ENCODE results near the gene LSR.
"Not testable (repeated sequence)": the region's sequence is repeated elsewhere in the genome, so short reads cannot be mapped to it uniquely, and the experiment has no call there.

LSR gene

DNA sequence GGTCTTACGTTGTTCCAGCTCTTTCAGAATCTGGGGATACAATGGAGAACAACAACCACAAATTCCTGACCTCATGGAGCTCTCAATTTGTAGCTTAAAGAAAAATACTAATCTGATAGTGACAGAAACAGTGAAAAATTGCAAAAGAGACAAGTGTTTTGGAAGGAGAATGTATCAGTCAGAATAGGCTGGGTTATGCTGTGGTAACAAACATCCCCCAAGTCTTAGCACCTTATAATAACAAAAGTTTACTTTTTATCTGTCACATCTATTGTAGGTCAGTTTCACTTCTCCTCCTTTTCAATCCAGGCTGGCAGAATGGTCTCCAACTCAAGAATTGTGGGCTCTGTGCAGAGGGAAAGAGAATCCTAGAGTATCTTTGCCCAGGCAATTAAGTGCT, 29.8 kb upstream of the LSR start:
- WGBS (ENCODE audit: insufficient coverage, insufficient read length), result no CpG with 5 or more reads among the region's 1 CpG
- Histone ChIP-seq H3K9me3 (ENCODE audit: control insufficient read depth, insufficient read depth, low read length) (no peaks in the 10 kb centered on the region), H3K27ac (ENCODE audit: low read length) (no peak overlapping the region), H3K36me3 (ENCODE audit: control insufficient read depth, insufficient read depth, low read length) (no peaks in the 10 kb centered on the region), H3K4me3 (ENCODE audit: low read length) (no peak overlapping the region), H3K27me3 (ENCODE audit: control insufficient read depth, insufficient read depth, low read length) (no peaks in the 10 kb centered on the region), H3K4me1 (ENCODE audit: control insufficient read depth, insufficient read depth, low read length) (no peaks in the 10 kb centered on the region)
- no peak for DNase-seq (ENCODE audit: low read depth, low spot score)

GRCh38 chr19:35220315-35220921, 28.4 kb upstream of the LSR start:
- no peaks in the 10 kb centered on the region for H3K9me3 ChIP-seq (ENCODE audit: control insufficient read depth, insufficient read depth, low read length)
- H3K27ac ChIP-seq (ENCODE audit: low read length), result no peak overlapping the region
- peaks cover 2% of the 10 kb centered on the region; the same call in 1 of the 2 replicates for H3K4me1 ChIP-seq (ENCODE audit: control insufficient read depth, insufficient read depth, low read length)
- no peak overlapping the region for H3K4me3 ChIP-seq (ENCODE audit: low read length)
- WGBS (ENCODE audit: insufficient coverage, insufficient read length), result no CpG with 5 or more reads among the region's 3 CpGs
- H3K27me3 ChIP-seq (ENCODE audit: control insufficient read depth, insufficient read depth, low read length), result no peaks in the 10 kb centered on the region
- no peaks in the 10 kb centered on the region for H3K36me3 ChIP-seq (ENCODE audit: control insufficient read depth, insufficient read depth, low read length)
- no peak for DNase-seq (ENCODE audit: low read depth, low spot score)

DNA sequence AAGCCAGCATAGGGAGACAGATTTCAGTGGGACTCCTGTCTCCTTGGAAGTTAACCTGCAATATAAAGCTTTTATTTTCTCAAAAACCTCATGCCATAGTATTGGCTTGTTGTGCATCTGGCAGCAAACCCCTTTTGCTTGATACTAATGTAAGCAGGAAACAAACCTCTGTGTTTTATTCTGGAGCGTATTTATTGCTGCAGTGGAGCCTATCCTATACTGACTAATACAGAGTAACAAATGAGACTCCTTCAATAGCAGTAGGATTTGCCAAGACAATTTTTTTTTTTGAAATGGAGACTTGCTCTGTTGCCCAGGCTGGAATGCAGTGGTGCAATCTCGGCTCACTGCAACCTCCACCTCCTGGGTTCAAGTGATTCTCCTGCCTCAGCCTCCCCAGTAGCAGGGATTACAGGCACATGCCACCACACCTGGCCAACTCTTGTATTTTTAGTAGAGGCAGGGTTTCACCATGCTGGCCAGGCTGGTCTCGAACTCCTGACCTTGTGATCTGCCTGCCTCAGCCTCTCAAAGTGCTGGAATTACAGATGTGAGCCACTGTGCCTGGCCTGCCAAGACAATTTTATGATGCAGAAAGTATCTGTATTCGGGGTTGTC, 27.7 kb upstream of the LSR start:
- H3K36me3 ChIP-seq (ENCODE audit: control insufficient read depth, insufficient read depth, low read length); H3K9me3 ChIP-seq (ENCODE audit: control insufficient read depth, insufficient read depth, low read length); H3K4me1 ChIP-seq (ENCODE audit: control insufficient read depth, insufficient read depth, low read length); H3K27ac ChIP-seq (ENCODE audit: low read length); H3K4me3 ChIP-seq (ENCODE audit: low read length); H3K27me3 ChIP-seq (ENCODE audit: control insufficient read depth, insufficient read depth, low read length); DNase-seq (ENCODE audit: low read depth, low spot score): not testable (repeated sequence)
- no CpG with 5 or more reads among the region's 4 CpGs for WGBS (ENCODE audit: insufficient coverage, insufficient read length)

DNA sequence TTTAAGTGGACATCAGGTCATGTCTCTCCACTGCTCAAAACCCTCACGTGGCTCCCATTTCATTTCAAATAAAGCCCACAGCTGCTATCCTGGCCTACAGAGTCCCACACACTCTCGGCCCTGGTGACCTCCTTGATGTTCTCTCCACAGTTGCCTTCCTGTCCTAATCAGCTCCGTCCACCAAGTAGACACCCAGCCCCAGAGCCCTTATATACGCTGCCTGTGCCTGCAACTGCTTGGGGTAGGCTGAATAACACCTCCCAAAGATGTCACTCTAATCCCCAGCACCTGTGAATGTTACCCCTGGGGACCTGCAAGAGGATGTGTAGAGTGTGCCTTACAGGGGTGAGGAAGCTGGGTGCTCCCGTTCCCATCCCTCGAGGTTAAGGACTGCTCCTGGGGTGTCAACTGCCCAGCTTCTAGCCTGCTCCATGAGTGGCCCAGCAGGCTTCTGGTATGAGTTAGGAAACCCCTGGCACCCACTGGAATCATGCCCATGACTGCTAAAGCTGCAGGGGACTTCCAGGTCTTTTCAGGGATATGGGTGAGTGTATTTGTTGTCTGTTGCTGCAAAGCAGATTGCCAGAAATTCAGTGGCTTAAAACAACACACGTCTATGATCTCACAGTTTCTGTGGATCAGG, 26.3 kb upstream of the LSR start:
- H3K4me3 ChIP-seq (ENCODE audit: low read length), result no peak overlapping the region
- H3K27me3 ChIP-seq (ENCODE audit: control insufficient read depth, insufficient read depth, low read length), result no peaks in the 10 kb centered on the region
- DNase-seq (ENCODE audit: low read depth, low spot score), result no peak
- no CpG with 5 or more reads among the region's 7 CpGs for WGBS (ENCODE audit: insufficient coverage, insufficient read length)
- peaks cover 2% of the 10 kb centered on the region; the same call in 1 of the 2 replicates for H3K4me1 ChIP-seq (ENCODE audit: control insufficient read depth, insufficient read depth, low read length)
- H3K36me3 ChIP-seq (ENCODE audit: control insufficient read depth, insufficient read depth, low read length), result no peaks in the 10 kb centered on the region
- H3K9me3 ChIP-seq (ENCODE audit: control insufficient read depth, insufficient read depth, low read length), result no peaks in the 10 kb centered on the region
- H3K27ac ChIP-seq (ENCODE audit: low read length), result no peak overlapping the region

DNA sequence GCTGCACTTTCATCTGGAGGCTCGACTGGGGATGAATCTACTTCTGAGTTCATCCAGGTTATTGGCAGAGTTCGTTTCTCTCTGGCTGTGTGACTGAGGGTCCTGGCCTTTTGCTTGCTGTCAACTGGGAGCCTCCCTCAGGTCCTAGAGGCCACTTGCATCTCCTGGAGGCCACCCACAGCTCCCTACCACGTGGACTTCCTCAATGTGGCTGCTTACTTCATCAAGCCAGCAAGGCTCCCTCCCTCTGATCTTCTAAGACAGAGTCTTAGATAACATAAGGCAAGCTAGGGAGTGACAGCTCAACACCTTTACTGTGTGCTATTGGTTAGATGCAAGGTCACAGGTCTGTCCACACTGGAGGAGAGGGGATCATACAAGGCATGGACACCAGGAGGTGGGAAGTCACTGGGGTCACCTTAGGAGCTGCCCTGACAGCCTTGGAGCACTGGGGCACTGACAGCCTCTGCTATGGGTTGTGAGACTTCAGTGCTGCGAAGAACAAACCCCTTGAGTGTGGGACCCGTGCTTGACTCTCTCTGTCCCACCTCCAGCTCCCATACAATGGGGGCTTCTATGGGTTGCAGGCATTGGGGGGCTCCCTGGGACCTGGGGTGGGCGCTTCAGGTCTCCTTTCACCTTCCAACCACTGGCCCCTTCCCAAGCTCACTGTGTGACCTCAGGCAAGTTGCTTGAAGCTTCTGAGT, 25.6 kb upstream of the LSR start:
- Histone ChIP-seq H3K27me3 (ENCODE audit: control insufficient read depth, insufficient read depth, low read length) (no peaks in the 10 kb centered on the region), H3K27ac (ENCODE audit: low read length) (no peak overlapping the region), H3K4me3 (ENCODE audit: low read length) (no peak overlapping the region), H3K9me3 (ENCODE audit: control insufficient read depth, insufficient read depth, low read length) (no peaks in the 10 kb centered on the region), H3K4me1 (ENCODE audit: control insufficient read depth, insufficient read depth, low read length) (peaks cover 2% of the 10 kb centered on the region; the same call in 1 of the 2 replicates), H3K36me3 (ENCODE audit: control insufficient read depth, insufficient read depth, low read length) (no peaks in the 10 kb centered on the region)
- no peak for DNase-seq (ENCODE audit: low read depth, low spot score)
- no CpG with 5 or more reads among the region's 6 CpGs for WGBS (ENCODE audit: insufficient coverage, insufficient read length)

DNA sequence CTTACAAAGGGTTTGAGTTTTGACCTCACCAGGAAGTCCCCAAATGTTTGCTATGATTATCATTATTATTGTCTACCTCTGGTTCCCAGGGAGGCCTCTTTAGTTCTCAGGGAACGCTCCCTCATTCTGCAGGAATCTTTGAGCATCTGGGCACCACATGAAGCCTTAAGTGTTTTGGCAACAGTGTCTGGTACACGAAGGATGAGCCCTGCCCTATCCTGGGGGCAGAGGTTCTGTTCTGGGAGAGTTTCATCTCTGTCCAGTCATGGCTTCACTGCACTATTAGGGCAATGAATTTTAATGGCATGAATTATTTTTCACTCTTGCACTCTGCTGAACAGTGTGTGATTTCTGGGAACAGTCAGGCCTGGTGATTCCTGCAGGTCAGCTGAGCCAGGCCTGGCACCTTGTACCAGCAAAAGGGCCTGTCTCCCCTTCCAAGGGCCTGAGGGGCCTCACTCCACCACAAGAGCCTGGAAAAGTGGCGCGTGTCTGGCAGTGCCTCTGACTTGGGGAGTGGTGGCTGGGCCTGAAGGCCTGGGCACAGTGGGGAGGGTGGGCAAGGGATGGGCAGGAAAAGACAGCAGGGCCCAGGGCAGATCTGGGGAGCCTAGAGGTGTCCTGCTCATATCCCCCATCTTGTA, 24.8 kb upstream of the LSR start:
- Histone ChIP-seq H3K36me3 (ENCODE audit: control insufficient read depth, insufficient read depth, low read length) (no peaks in the 10 kb centered on the region), H3K4me3 (ENCODE audit: low read length) (no peak overlapping the region), H3K9me3 (ENCODE audit: control insufficient read depth, insufficient read depth, low read length) (no peaks in the 10 kb centered on the region), H3K4me1 (ENCODE audit: control insufficient read depth, insufficient read depth, low read length) (peaks cover 2% of the 10 kb centered on the region; the same call in 1 of the 2 replicates), H3K27me3 (ENCODE audit: control insufficient read depth, insufficient read depth, low read length) (no peaks in the 10 kb centered on the region), H3K27ac (ENCODE audit: low read length) (no peak overlapping the region)
- no CpG with 5 or more reads among the region's 4 CpGs for WGBS (ENCODE audit: insufficient coverage, insufficient read length)
- no peak for DNase-seq (ENCODE audit: low read depth, low spot score)

GRCh38 chr19:35224681-35225571, 23.9 kb upstream of the LSR start:
- H3K27ac ChIP-seq (ENCODE audit: low read length), result no peak overlapping the region
- no peak overlapping the region for H3K4me3 ChIP-seq (ENCODE audit: low read length)
- no peaks in the 10 kb centered on the region for H3K27me3 ChIP-seq (ENCODE audit: control insufficient read depth, insufficient read depth, low read length)
- no peaks in the 10 kb centered on the region for H3K36me3 ChIP-seq (ENCODE audit: control insufficient read depth, insufficient read depth, low read length)
- H3K4me1 ChIP-seq (ENCODE audit: control insufficient read depth, insufficient read depth, low read length), result peaks cover 2% of the 10 kb centered on the region; the same call in 1 of the 2 replicates
- DNase-seq (ENCODE audit: low read depth, low spot score), result no peak
- no CpG with 5 or more reads among the region's 41 CpGs for WGBS (ENCODE audit: insufficient coverage, insufficient read length)
- H3K9me3 ChIP-seq (ENCODE audit: control insufficient read depth, insufficient read depth, low read length), result no peaks in the 10 kb centered on the region

GRCh38 chr19:35225951-35226350, 22.9 kb upstream of the LSR start:
- Histone ChIP-seq H3K4me1 (ENCODE audit: control insufficient read depth, insufficient read depth, low read length) (peaks cover 2% of the 10 kb centered on the region; the same call in 1 of the 2 replicates), H3K27ac (ENCODE audit: low read length) (no peak overlapping the region), H3K4me3 (ENCODE audit: low read length) (no peak overlapping the region), H3K27me3 (ENCODE audit: control insufficient read depth, insufficient read depth, low read length) (no peaks in the 10 kb centered on the region), H3K9me3 (ENCODE audit: control insufficient read depth, insufficient read depth, low read length) (no peaks in the 10 kb centered on the region), H3K36me3 (ENCODE audit: control insufficient read depth, insufficient read depth, low read length) (no peaks in the 10 kb centered on the region)
- no peak for DNase-seq (ENCODE audit: low read depth, low spot score)
- no CpG with 5 or more reads among the region's 6 CpGs for WGBS (ENCODE audit: insufficient coverage, insufficient read length)

DNA sequence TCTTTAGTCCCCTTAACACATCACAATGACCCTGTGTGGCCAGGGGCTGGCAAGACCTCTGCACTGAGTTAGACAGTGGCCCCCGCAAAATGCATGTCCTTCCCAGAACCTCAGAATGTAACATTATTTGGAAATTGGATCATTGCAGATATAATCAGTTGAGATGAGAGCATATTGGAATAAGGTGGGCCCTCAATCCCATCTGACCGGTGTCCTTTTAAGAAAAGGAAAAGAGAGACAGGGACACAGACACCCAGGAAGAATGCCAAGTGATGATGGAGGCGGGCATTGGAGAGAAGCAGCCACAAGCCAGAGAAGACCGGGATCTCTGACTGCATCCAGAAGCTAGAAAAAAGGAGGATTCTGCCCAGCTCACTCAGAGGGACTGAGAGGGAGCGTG, 22.1 kb upstream of the LSR start:
- no peaks in the 10 kb centered on the region for H3K36me3 ChIP-seq (ENCODE audit: control insufficient read depth, insufficient read depth, low read length)
- WGBS (ENCODE audit: insufficient coverage, insufficient read length), result no CpG with 5 or more reads among the region's 5 CpGs

More for the DNA sequence above, 22.1 kb upstream of the LSR start:
- no peak for DNase-seq (ENCODE audit: low read depth, low spot score)
- Histone ChIP-seq H3K27me3 (ENCODE audit: control insufficient read depth, insufficient read depth, low read length) (no peaks in the 10 kb centered on the region), H3K27ac (ENCODE audit: low read length) (no peak overlapping the region), H3K9me3 (ENCODE audit: control insufficient read depth, insufficient read depth, low read length) (no peaks in the 10 kb centered on the region), H3K4me1 (ENCODE audit: control insufficient read depth, insufficient read depth, low read length) (peaks cover 2% of the 10 kb centered on the region; the same call in 1 of the 2 replicates), H3K4me3 (ENCODE audit: low read length) (no peak overlapping the region)

Measured in iPS DF 6.9 (cell line).